ENCODE results near the gene KRTAP10-5. TPM values are rescaled to one million over a fixed set of nuclear protein-coding genes. Genes with fewer than 3 reads are reported as not detected.

KRTAP10-5 gene
- total RNA-seq, 1 experiment from 2014 or later = not detected

DNA sequence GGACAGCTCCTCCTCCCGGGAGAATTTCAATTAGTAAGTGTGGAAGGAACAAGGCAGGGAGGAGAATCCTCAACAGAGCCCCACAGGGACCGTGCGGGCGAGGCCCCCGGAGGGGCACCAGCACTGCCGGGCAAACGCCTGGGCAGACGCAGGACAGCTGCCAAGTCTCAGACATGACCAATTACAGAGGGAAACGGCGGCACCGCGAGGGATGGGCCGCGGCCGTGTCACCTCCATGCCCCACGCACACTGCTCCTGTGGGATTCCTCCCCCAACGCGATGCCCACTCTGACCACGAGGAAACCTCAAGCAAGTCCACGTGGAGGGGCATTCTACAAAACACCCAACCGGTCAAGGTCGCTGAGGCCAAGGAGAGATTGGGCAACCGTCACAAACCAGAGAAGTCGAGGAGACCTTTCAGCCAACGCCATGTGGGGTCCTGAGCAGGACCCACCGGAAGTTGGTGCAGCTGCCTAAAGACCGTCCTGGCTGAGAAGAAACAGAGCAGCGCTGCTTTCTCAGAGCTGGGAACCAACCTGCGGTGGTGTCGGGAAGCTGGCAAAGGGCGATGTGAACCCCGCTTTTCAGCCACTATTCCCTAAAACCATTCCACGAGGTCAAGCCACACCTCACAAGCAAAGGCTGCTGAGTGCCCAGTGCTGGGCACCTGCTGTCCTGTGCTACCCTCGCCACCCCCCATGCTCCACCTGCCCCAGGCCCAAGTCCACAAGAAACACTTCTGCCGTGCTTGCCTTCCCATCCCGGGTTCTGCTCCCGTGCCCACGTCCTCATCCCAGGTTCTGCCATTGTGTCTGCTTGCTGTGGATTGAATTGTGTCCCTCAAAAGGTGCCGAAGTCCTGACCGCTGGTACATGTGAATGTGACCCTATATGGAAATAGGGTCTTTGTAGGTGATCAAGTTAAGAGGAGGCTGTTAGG lies 8.3 kb downstream of the KRTAP10-5 start:
- no peak overlapping the region for H3K4me3 ChIP-seq (ENCODE audit: low read depth, low read length)
- peaks cover 31% of the 10 kb centered on the region for H3K9me3 Mint-ChIP-seq (ENCODE audit: unreplicated experiment)
- H3K4me1 Mint-ChIP-seq (ENCODE audit: low read depth, unreplicated experiment) = peaks cover 8% of the 10 kb centered on the region
- H3K4me3 Mint-ChIP-seq (ENCODE audit: unreplicated experiment) = no peak overlapping the region
- DNase-seq = no peak
- H3K27ac Mint-ChIP-seq (ENCODE audit: unreplicated experiment) = no peak overlapping the region
- intact Hi-C loops (cut with micrococcal nuclease; ENCODE audit: unreplicated experiment) = no loop called here
- ChIA-PET POLR2A (no interaction called here), CTCF (no interaction called here)
- H3K27me3 ChIP-seq (replicated peaks; ENCODE audit: control insufficient read depth, insufficient read depth, low read length) = no peaks in the 10 kb centered on the region
- H3K27me3 Mint-ChIP-seq (ENCODE audit: insufficient read depth, unreplicated experiment) = peaks cover 6% of the 10 kb centered on the region
- peaks cover 7% of the 10 kb centered on the region; the same call in 1 of the 2 replicates for H3K9me3 ChIP-seq
- no peaks in the 10 kb centered on the region for H3K36me3 Mint-ChIP-seq (ENCODE audit: insufficient read depth, unreplicated experiment)
- TF ChIP-seq, protein P1, sequence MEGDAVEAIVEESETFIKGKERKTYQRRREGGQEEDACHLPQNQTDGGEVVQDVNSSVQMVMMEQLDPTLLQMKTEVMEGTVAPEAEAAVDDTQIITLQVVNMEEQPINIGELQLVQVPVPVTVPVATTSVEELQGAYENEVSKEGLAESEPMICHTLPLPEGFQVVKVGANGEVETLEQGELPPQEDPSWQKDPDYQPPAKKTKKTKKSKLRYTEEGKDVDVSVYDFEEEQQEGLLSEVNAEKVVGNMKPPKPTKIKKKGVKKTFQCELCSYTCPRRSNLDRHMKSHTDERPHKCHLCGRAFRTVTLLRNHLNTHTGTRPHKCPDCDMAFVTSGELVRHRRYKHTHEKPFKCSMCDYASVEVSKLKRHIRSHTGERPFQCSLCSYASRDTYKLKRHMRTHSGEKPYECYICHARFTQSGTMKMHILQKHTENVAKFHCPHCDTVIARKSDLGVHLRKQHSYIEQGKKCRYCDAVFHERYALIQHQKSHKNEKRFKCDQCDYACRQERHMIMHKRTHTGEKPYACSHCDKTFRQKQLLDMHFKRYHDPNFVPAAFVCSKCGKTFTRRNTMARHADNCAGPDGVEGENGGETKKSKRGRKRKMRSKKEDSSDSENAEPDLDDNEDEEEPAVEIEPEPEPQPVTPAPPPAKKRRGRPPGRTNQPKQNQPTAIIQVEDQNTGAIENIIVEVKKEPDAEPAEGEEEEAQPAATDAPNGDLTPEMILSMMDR (IDR thresholded peaks at IDR 0.05; ENCODE audit: insufficient read depth in 1 of 2, low read depth in 1 of 2, low read length in 1 of 2, severe bottlenecking in 1 of 2, unreplicated experiment in 1 of 2) = no peak
- BruUV-seq (replicated peaks) = no TSS peak
- no peaks in the 10 kb centered on the region for H3K4me1 ChIP-seq
- H3K36me3 ChIP-seq (ENCODE audit: control insufficient read depth, insufficient read depth, low read length) = no peaks in the 10 kb centered on the region

DNA sequence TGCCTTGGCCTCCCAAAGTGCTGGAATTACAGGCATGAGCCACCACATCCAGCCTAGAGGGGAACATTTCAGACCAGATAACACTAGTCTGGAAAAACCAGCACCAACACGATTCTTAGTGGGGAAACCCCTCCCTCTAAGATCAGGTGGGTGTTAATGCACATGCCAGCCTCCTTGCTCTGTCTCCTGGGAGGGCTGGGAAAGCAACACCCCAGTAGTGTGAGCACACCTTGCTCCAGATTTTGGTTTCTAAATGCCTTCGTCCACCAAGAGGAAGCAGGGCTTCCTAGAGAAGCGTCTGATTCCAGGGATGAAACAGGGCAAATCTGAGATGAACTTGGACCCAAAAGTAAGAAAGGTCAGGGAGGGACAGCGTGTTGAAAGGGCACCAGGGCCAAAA lies 9.1 kb downstream of the KRTAP10-5 start:
- DNase-seq = no peak
- no peak overlapping the region for H3K4me3 ChIP-seq (ENCODE audit: low read depth, low read length)
- no peaks in the 10 kb centered on the region for H3K36me3 ChIP-seq (ENCODE audit: control insufficient read depth, insufficient read depth, low read length)
- Mint-ChIP-seq H3K9me3 (ENCODE audit: unreplicated experiment) (peaks cover 26% of the 10 kb centered on the region), H3K4me1 (ENCODE audit: low read depth, unreplicated experiment) (peaks cover 8% of the 10 kb centered on the region), H3K27ac (ENCODE audit: unreplicated experiment) (no peak overlapping the region), H3K36me3 (ENCODE audit: insufficient read depth, unreplicated experiment) (no peaks in the 10 kb centered on the region), H3K4me3 (ENCODE audit: unreplicated experiment) (no peak overlapping the region), H3K27me3 (ENCODE audit: insufficient read depth, unreplicated experiment) (peaks cover 6% of the 10 kb centered on the region)
- BruUV-seq (replicated peaks) = no TSS peak
- intact Hi-C loops (cut with micrococcal nuclease; ENCODE audit: unreplicated experiment) = no loop called here
- POLR2A ChIA-PET = no interaction called here
- no peaks in the 10 kb centered on the region for H3K4me1 ChIP-seq
- TF ChIP-seq, protein P1 (IDR thresholded peaks at IDR 0.05; ENCODE audit: insufficient read depth in 1 of 2, low read depth in 1 of 2, low read length in 1 of 2, severe bottlenecking in 1 of 2, unreplicated experiment in 1 of 2) = no peak
- H3K9me3 ChIP-seq = peaks cover 7% of the 10 kb centered on the region; the same call in 1 of the 2 replicates
- CTCF ChIA-PET = no interaction called here
- H3K27me3 ChIP-seq (replicated peaks; ENCODE audit: control insufficient read depth, insufficient read depth, low read length) = no peaks in the 10 kb centered on the region

DNA sequence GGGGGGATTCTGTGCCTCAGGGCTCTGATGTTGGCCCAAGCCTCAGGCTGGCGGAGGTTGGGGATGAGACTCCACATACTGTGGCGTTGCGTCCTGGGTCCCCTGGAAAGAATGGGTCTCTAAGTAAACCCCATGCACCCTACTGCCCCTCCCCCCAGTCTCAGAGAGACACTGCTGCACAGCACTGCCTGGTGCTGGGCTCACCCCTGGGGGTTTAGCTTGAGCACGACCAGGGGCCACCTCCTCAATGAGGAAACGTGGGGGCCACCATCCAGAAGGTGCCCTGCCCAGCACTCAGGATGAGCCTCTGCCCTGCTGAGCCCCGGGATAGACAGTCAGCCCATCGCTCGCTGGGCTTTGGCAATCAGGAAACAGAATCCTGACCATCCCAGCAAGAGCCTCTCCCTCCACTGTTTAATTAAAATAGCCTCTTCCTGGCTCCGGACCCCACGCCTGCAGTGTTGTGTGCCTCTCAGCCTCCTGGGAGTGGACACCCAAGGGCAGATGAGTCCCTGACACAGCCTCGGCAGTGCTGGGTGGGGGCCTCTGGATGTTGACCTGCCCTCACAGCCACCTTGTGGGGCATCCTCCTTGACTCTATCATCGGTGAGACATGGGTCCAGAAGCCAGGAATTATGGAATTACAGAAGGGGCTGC lies 10.4 kb downstream of the KRTAP10-5 start:
- POLR2A ChIA-PET = no interaction called here
- Histone ChIP-seq H3K9me3 (peaks cover 7% of the 10 kb centered on the region; the same call in 1 of the 2 replicates), H3K4me3 (ENCODE audit: low read depth, low read length) (no peak overlapping the region), H3K4me1 (no peaks in the 10 kb centered on the region), H3K27me3 (replicated peaks; ENCODE audit: control insufficient read depth, insufficient read depth, low read length) (no peaks in the 10 kb centered on the region), H3K36me3 (ENCODE audit: control insufficient read depth, insufficient read depth, low read length) (no peaks in the 10 kb centered on the region)
- H3K4me1 Mint-ChIP-seq (ENCODE audit: low read depth, unreplicated experiment) = peaks cover 6% of the 10 kb centered on the region
- no peaks in the 10 kb centered on the region for H3K36me3 Mint-ChIP-seq (ENCODE audit: insufficient read depth, unreplicated experiment)
- TF ChIP-seq, protein P1 (IDR thresholded peaks at IDR 0.05; ENCODE audit: insufficient read depth in 1 of 2, low read depth in 1 of 2, low read length in 1 of 2, severe bottlenecking in 1 of 2, unreplicated experiment in 1 of 2) = no peak
- CTCF ChIA-PET = no interaction called here
- intact Hi-C loops (cut with micrococcal nuclease; ENCODE audit: unreplicated experiment) = no loop called here
- H3K27me3 Mint-ChIP-seq (ENCODE audit: insufficient read depth, unreplicated experiment) = peaks cover 6% of the 10 kb centered on the region
- H3K4me3 Mint-ChIP-seq (ENCODE audit: unreplicated experiment) = no peak overlapping the region
- no TSS peak for BruUV-seq (replicated peaks)
- H3K9me3 Mint-ChIP-seq (ENCODE audit: unreplicated experiment) = peaks cover 26% of the 10 kb centered on the region
- H3K27ac Mint-ChIP-seq (ENCODE audit: unreplicated experiment) = no peak overlapping the region
- DNase-seq = no peak

All from Caco-2 (cell line).